Neural progenitor cell (in vitro differentiated cells): Measurements from ENCODE around the gene RTN1. TPM values are rescaled to one million over a fixed set of nuclear protein-coding genes. Genes with fewer than 3 reads are reported as not detected.

ENCODE experiments used
- DNase-seq: peaks from one replicate; pipeline ENCODE4 v3.0.0-alpha.2; 2016; ENCODE audit warnings: low spot score
- H2AFZ ChIP-seq: fragments of 200-600 bp; sonication (generic); replicated peaks from 2 replicates; pipeline ENCODE4 v1.6.1; 2016; ENCODE audit warnings: antibody characterized with exemption
- H3F3A ChIP-seq: fragments of 200-600 bp; sonication (generic); 2 replicates; pipeline ENCODE4 v1.6.1; 2016; ENCODE audit warnings: antibody characterized with exemption, low read depth
- H3K27ac ChIP-seq: fragments of 200-600 bp; sonication (generic); 2 replicates; pipeline ENCODE4 v1.5.1; 2016; ENCODE audit warnings: mild to moderate bottlenecking
- H3K27me3 ChIP-seq: fragments of 200-600 bp; sonication (generic); 2 replicates; pipeline ENCODE4 v1.6.1; 2016; ENCODE audit warnings: mild to moderate bottlenecking, moderate library complexity
- H3K36me3 ChIP-seq: fragments of 200-600 bp; sonication (generic); 2 replicates; pipeline ENCODE4 v1.5.1; 2016
- H3K4me1 ChIP-seq: fragments of 200-600 bp; sonication (generic); 2 replicates; pipeline ENCODE4 v1.6.1; 2016; ENCODE audit warnings: mixed run types
- H3K4me2 ChIP-seq: fragments of 200-600 bp; sonication (generic); 2 replicates; pipeline ENCODE4 v1.6.1; 2016
- H3K4me3 ChIP-seq: fragments of 200-600 bp; sonication (generic); 2 replicates; pipeline ENCODE4 v1.5.1; 2016
- H3K79me2 ChIP-seq: fragments of 200-600 bp; sonication (generic); 2 replicates; pipeline ENCODE4 v1.6.1; 2016; ENCODE audit warnings: low read depth
- H3K9ac ChIP-seq: fragments of 200-600 bp; sonication (generic); 2 replicates; pipeline ENCODE4 v1.6.1; 2016
- H3K9me3 ChIP-seq: fragments of 200-600 bp; sonication (generic); 2 replicates; pipeline ENCODE4 v1.5.1; 2016; ENCODE audit warnings: low read depth
- H4K20me1 ChIP-seq: fragments of 200-600 bp; sonication (generic); 2 replicates; pipeline ENCODE4 v1.6.1; 2016; ENCODE audit warnings: low read depth
- H3K27ac Mint-ChIP-seq: 3 replicates; pipeline ENCODE4 v1.8.0; 2021; ENCODE audit warnings: mixed read lengths
- H3K27me3 Mint-ChIP-seq: 2 replicates; pipeline ENCODE4 v1.8.0; 2022; ENCODE audit warnings: low read depth, mild to moderate bottlenecking, inconsistent platforms, moderate library complexity, mixed read lengths; ENCODE audit not compliant: insufficient read depth
- H3K36me3 Mint-ChIP-seq: 3 replicates; pipeline ENCODE4 v1.8.0; 2021; ENCODE audit warnings: mixed read lengths
- H3K4me1 Mint-ChIP-seq: 3 replicates; pipeline ENCODE4 v1.8.0; 2021; ENCODE audit warnings: mixed read lengths
- H3K4me3 Mint-ChIP-seq: 3 replicates; pipeline ENCODE4 v1.8.0; 2021; ENCODE audit warnings: mild to moderate bottlenecking, moderate library complexity, mixed read lengths
- H3K9me3 Mint-ChIP-seq: 3 replicates; pipeline ENCODE4 v1.8.0; 2020; ENCODE audit warnings: mixed read lengths
- EZH2 ChIP-seq: fragments of 200-600 bp; sonication (generic); IDR thresholded peaks from 2 replicates; pipeline ENCODE4 v1.6.1; 2017; ENCODE audit warnings: antibody characterized with exemption, mild to moderate bottlenecking, moderate library complexity
- EZH2phosphoT487 ChIP-seq: fragments of 200-600 bp; sonication (generic); IDR thresholded peaks from 2 replicates; pipeline ENCODE4 v1.6.1; 2017; ENCODE audit warnings: antibody characterized with exemption
- total RNA-seq: library from RNA; depleted of rRNA; stranded (reverse); fragments of >200 nt; gene quantifications from 2 replicates; pipeline ENCODE4 v1.2.3, GENCODE V29; 2015; ENCODE audit warnings: low replicate concordance
- TF ChIP-seq, protein P1 (sequence below): fragments of 200-600 bp; sonication (generic); IDR thresholded peaks from 2 replicates; pipeline ENCODE4 v1.5.1; 2017; ENCODE audit warnings: antibody characterized with exemption, mild to moderate bottlenecking

The RTN1 gene
- total RNA-seq, 1 donor from 2014 or later = 7.7 TPM

DNA sequence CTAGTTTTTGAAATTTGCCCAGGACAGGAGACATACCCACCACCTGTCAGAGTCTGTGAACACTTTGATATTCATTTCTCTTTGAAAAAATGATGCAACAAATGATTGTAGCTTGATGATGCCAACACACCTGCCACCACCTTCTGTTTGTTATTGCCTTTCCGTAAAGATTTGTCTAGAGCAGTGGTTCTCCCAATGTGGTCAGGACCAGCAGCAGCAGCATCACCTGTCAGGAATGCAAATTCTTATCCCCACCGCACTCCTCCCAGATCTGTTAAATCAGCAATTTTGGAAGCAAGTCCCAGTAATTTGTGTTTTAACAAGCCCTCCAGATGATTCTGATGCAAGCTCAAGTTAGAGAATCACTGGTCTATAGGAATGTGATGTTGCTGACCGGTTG, 303.9 kb downstream of the RTN1 start:
- Histone ChIP-seq H3K4me1 (peaks cover 43% of the 10 kb centered on the region), H3K79me2 (no peaks in the 10 kb centered on the region), H3K9me3 (no peaks in the 10 kb centered on the region), H3K4me3 (no peak overlapping the region), H4K20me1 (no peaks in the 10 kb centered on the region), H2AFZ (no peak overlapping the region), H3K27ac (no peak overlapping the region), H3K4me2 (peak overlapping the region; percentile 61), H3F3A (peaks cover 33% of the 10 kb centered on the region), H3K27me3 (no peaks in the 10 kb centered on the region), H3K9ac (no peak overlapping the region), H3K36me3 (no peaks in the 10 kb centered on the region)
- TF ChIP-seq EZH2 (no peak), EZH2phosphoT487 (no peak)
- TF ChIP-seq, protein P1, sequence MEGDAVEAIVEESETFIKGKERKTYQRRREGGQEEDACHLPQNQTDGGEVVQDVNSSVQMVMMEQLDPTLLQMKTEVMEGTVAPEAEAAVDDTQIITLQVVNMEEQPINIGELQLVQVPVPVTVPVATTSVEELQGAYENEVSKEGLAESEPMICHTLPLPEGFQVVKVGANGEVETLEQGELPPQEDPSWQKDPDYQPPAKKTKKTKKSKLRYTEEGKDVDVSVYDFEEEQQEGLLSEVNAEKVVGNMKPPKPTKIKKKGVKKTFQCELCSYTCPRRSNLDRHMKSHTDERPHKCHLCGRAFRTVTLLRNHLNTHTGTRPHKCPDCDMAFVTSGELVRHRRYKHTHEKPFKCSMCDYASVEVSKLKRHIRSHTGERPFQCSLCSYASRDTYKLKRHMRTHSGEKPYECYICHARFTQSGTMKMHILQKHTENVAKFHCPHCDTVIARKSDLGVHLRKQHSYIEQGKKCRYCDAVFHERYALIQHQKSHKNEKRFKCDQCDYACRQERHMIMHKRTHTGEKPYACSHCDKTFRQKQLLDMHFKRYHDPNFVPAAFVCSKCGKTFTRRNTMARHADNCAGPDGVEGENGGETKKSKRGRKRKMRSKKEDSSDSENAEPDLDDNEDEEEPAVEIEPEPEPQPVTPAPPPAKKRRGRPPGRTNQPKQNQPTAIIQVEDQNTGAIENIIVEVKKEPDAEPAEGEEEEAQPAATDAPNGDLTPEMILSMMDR = no peak
- no peaks in the 10 kb centered on the region for H3K36me3 Mint-ChIP-seq
- H3K4me1 Mint-ChIP-seq = peaks cover 34% of the 10 kb centered on the region
- no peak for DNase-seq
- H3K27me3 Mint-ChIP-seq = peaks cover 3% of the 10 kb centered on the region
- peaks cover 2% of the 10 kb centered on the region for H3K9me3 Mint-ChIP-seq
- H3K4me3 Mint-ChIP-seq = no peak overlapping the region
- no peak overlapping the region for H3K27ac Mint-ChIP-seq

DNA sequence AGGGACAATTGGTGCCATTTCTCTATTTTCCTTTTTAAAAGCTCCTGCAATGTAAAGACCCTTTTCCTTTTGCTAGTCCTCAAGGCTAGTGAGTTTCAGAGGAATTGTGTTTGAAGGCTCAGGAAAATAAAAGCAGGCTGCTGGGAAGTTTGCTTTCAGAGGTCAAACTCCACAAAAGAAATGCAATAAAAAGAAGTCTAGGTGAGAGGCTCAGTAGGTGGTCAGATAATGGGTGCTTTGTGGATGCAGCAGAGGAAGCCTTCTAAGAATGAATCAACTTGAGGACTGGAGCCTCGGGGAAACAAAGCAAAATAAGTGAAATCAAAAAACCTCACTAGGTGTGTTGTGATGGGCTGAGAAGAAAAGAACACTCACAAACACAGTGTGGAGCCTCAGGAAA, 304.3 kb downstream of the RTN1 start:
- Mint-ChIP-seq H3K4me1 (peaks cover 34% of the 10 kb centered on the region), H3K27ac (peak overlapping the region; percentile 48), H3K9me3 (peaks cover 2% of the 10 kb centered on the region), H3K36me3 (no peaks in the 10 kb centered on the region), H3K27me3 (peaks cover 2% of the 10 kb centered on the region), H3K4me3 (no peak overlapping the region)
- peaks cover 43% of the 10 kb centered on the region for H3K4me1 ChIP-seq
- H3K79me2 ChIP-seq = no peaks in the 10 kb centered on the region
- H3F3A ChIP-seq = peaks cover 33% of the 10 kb centered on the region
- H3K27me3 ChIP-seq = no peaks in the 10 kb centered on the region
- peak overlapping the region; percentile 61 for H3K4me2 ChIP-seq
- H3K4me3 ChIP-seq = no peak overlapping the region
- TF ChIP-seq EZH2phosphoT487 = no peak
- TF ChIP-seq, protein P1 = no peak
- TF ChIP-seq EZH2 = no peak
- no peak overlapping the region for H2AFZ ChIP-seq
- H4K20me1 ChIP-seq = no peaks in the 10 kb centered on the region
- peak overlapping the region; percentile 44 for H3K27ac ChIP-seq
- H3K36me3 ChIP-seq = no peaks in the 10 kb centered on the region
- H3K9me3 ChIP-seq = no peaks in the 10 kb centered on the region
- DNase-seq = peak; percentile 20
- no peak overlapping the region for H3K9ac ChIP-seq

GRCh38 chr14:59565087-59565486, 305.5 kb downstream of the RTN1 start:
- TF ChIP-seq EZH2phosphoT487 (no peak), EZH2 (no peak)
- TF ChIP-seq, protein P1 = no peak
- Mint-ChIP-seq H3K9me3 (peaks cover 2% of the 10 kb centered on the region), H3K4me1 (peaks cover 34% of the 10 kb centered on the region), H3K27me3 (no peaks in the 10 kb centered on the region), H3K4me3 (peak overlapping the region; percentile 55), H3K27ac (no peak overlapping the region), H3K36me3 (no peaks in the 10 kb centered on the region)
- DNase-seq = no peak
- Histone ChIP-seq H3K4me3 (no peak overlapping the region), H3K36me3 (no peaks in the 10 kb centered on the region), H2AFZ (no peak overlapping the region), H3F3A (peaks cover 33% of the 10 kb centered on the region), H3K27me3 (no peaks in the 10 kb centered on the region), H3K4me2 (peak overlapping the region; percentile 61), H3K9me3 (no peaks in the 10 kb centered on the region), H3K79me2 (no peaks in the 10 kb centered on the region), H3K27ac (peak overlapping the region; percentile 44), H3K4me1 (peaks cover 43% of the 10 kb centered on the region), H3K9ac (no peak overlapping the region), H4K20me1 (no peaks in the 10 kb centered on the region)
